Limb (tissue), 2 donors: ENCODE data around the gene ENPP6.

ENCODE experiments used
- DNase-seq, 2 donors: peaks; one replicate each; pipeline ENCODE4 v3.0.0-alpha.2; 2016; ENCODE audit errors: extremely low spot score in 2 of 2

The ENPP6 gene

GRCh38 chr4:184192933-184193332 is 24.7 kb downstream of the ENPP6 start:
- DNase-seq = no peak

- DNase-seq = no peak
These were observed 26.4 kb downstream of the ENPP6 start for GRCh38 chr4:184191267-184191666.

GRCh38 chr4:184190711-184191110 is 27.0 kb downstream of the ENPP6 start:
- DNase-seq = no peak

- no peak for DNase-seq
These were observed 27.7 kb downstream of the ENPP6 start for GRCh38 chr4:184189966-184190365.

GRCh38 chr4:184188443-184189400 is 29.0 kb downstream of the ENPP6 start:
- DNase-seq = no peak

- DNase-seq = no peak
These were observed 40.4 kb downstream of the ENPP6 start for GRCh38 chr4:184177271-184177670.

- DNase-seq = no peak
These were observed 42.8 kb downstream of the ENPP6 start for GRCh38 chr4:184174571-184175488.

- DNase-seq = peak; percentile 54 to 65
These were observed 46.7 kb downstream of the ENPP6 start for GRCh38 chr4:184171011-184171410.

- no peak for DNase-seq
These were observed 48.3 kb downstream of the ENPP6 start for GRCh38 chr4:184169225-184169867.

- DNase-seq = peak; percentile 80 to 89
These were observed 49.2 kb downstream of the ENPP6 start for GRCh38 chr4:184168406-184169019.

- DNase-seq = no peak
These were observed 50.1 kb downstream of the ENPP6 start for GRCh38 chr4:184167576-184167975.

- DNase-seq = no peak
These were observed 50.9 kb downstream of the ENPP6 start for GRCh38 chr4:184166736-184167135.

- DNase-seq = no peak
These were observed 52.4 kb downstream of the ENPP6 start for GRCh38 chr4:184165291-184165690.

- peak; percentile 58 to 84 for DNase-seq
These were observed 53.9 kb downstream of the ENPP6 start for GRCh38 chr4:184163813-184164212.

- no peak for DNase-seq
These were observed 55.1 kb downstream of the ENPP6 start for GRCh38 chr4:184162596-184162995.

- no peak for DNase-seq
These were observed 60.4 kb downstream of the ENPP6 start for GRCh38 chr4:184157322-184157721.

- DNase-seq = no peak
These were observed 61.3 kb downstream of the ENPP6 start for GRCh38 chr4:184156163-184156920.

- DNase-seq = no peak
These were observed 63.5 kb downstream of the ENPP6 start for GRCh38 chr4:184154199-184154598.

GRCh38 chr4:184153781-184154180 is 63.9 kb downstream of the ENPP6 start:
- no peak for DNase-seq

GRCh38 chr4:184151988-184152485 is 65.6 kb downstream of the ENPP6 start:
- no peak for DNase-seq
